Stimulated activated CD8-positive, alpha-beta memory T cell treated with anti-CD3 and anti-CD28 coated beads, Interleukin-15, amount 100 ng/mL, for 4 hours (primary cell): ENCODE data around the gene GBA2.

Experiments
- DNase-seq, 2 donors: peaks; one replicate each; pipeline ENCODE4 v3.0.0-alpha.2; 2020; ENCODE audit warnings: low read depth in 2 of 2

Gene GBA2

GRCh38 chr9:35691757-35692301 is 57.2 kb downstream of the GBA2 start:
- no peak for DNase-seq

- no peak for DNase-seq
Observed at GRCh38 chr9:35691334-35691650, 57.7 kb downstream of the GBA2 start.

- no peak for DNase-seq
Observed at GRCh38 chr9:35690614-35691333, 58.3 kb downstream of the GBA2 start.

- DNase-seq = no peak
Observed at GRCh38 chr9:35690294-35690613, 58.8 kb downstream of the GBA2 start.

- DNase-seq = no peak
Observed at GRCh38 chr9:35689542-35690293, 59.3 kb downstream of the GBA2 start, which contains the start of gene TPM2. TSS of gene TPM2 (minus strand) at chr9:35689925. CDS start at chr9:35689817, 108 bp downstream.

GRCh38 chr9:35688558-35689541 is 60.2 kb downstream of the GBA2 start:
- no peak for DNase-seq

- DNase-seq = no peak
Observed at GRCh38 chr9:35687972-35688557, 61.0 kb downstream of the GBA2 start.

GRCh38 chr9:35687306-35687705 is 61.7 kb downstream of the GBA2 start:
- DNase-seq = no peak
